WTC11 (cell line): ENCODE measurements around the gene ITK. TPM values are rescaled to one million over a fixed set of nuclear protein-coding genes. Genes with fewer than 3 reads are reported as not detected.
"Not testable (repeated sequence)": the region's sequence is repeated elsewhere in the genome, so short reads cannot be mapped to it uniquely, and the experiment has no call there.

Experiments used
- ATAC-seq: fragments of 200-7000 bp; cut with Tn5 transposase; 2 replicates; pipeline ENCODE4 v1.10.0; 2021; ENCODE audit warnings: mild to moderate bottlenecking, moderate library complexity
- CTCF ChIA-PET: fragments of 300-600 bp; sonication (Branson Sonifier 250); formaldehyde crosslinking; loops from one replicate; lab custom pipeline; 2021; ENCODE audit warnings: antibody characterized with exemption; lab: Charles Lee
- POLR2A ChIA-PET: fragments of 350-600 bp; sonication (Branson Sonifier 250); formaldehyde crosslinking; loops from one replicate; lab custom pipeline; 2021; ENCODE audit warnings: antibody characterized with exemption; lab: Charles Lee
- DNase-seq: peaks from one replicate; pipeline ENCODE4 v3.0.0; 2021; ENCODE audit warnings: low spot score
- H3K27ac Mint-ChIP-seq: 2 replicates; pipeline ENCODE4 v1.8.0; 2021; ENCODE audit warnings: mixed read lengths
- H3K27me3 Mint-ChIP-seq: 2 replicates; pipeline ENCODE4 v1.8.0; 2021; ENCODE audit warnings: low read depth, mild to moderate bottlenecking, moderate library complexity, mixed read lengths
- H3K36me3 Mint-ChIP-seq: 2 replicates; pipeline ENCODE4 v1.8.0; 2021; ENCODE audit warnings: mixed read lengths
- H3K4me1 Mint-ChIP-seq: 2 replicates; pipeline ENCODE4 v1.8.0; 2022; ENCODE audit warnings: mixed read lengths
- H3K4me3 Mint-ChIP-seq: 2 replicates; pipeline ENCODE4 v1.8.0; 2021; ENCODE audit warnings: mild to moderate bottlenecking, moderate library complexity, mixed read lengths
- H3K9me3 Mint-ChIP-seq: 2 replicates; pipeline ENCODE4 v1.8.0; 2021; ENCODE audit warnings: mixed read lengths
- CBFB ChIP-seq: sonication (generic); formaldehyde crosslinking; IDR thresholded peaks from 2 replicates; pipeline ENCODE4 v1.8.1; 2022; ENCODE audit warnings: mild to moderate bottlenecking, low read depth, missing genetic modification reagents
- ELF4 ChIP-seq: sonication (generic); formaldehyde crosslinking; IDR thresholded peaks from 2 replicates; pipeline ENCODE4 v1.8.1; 2022; ENCODE audit warnings: low read depth, mild to moderate bottlenecking, moderate library complexity, missing genetic modification reagents
- FOXP1 ChIP-seq: sonication (generic); formaldehyde crosslinking; IDR thresholded peaks from 2 replicates; pipeline ENCODE4 v1.8.0; 2022; ENCODE audit warnings: missing genetic modification reagents, mild to moderate bottlenecking, moderate library complexity, borderline replicate concordance
- GTF2I ChIP-seq: fragments of 250-450 bp; sonication (Bioruptor Pico); conservative IDR thresholded peaks from 2 replicates; pipeline ENCODE4 v1.4.0; 2021; ENCODE audit warnings: mild to moderate bottlenecking
- IRF2 ChIP-seq: sonication (generic); formaldehyde crosslinking; IDR thresholded peaks from 2 replicates; pipeline ENCODE4 v1.8.0; 2022; ENCODE audit warnings: low read depth, missing genetic modification reagents, borderline replicate concordance
- MYBL2 ChIP-seq: sonication (generic); formaldehyde crosslinking; IDR thresholded peaks from 2 replicates; pipeline ENCODE4 v1.8.1; 2023; ENCODE audit warnings: mild to moderate bottlenecking, moderate library complexity, missing genetic modification reagents
- RORB ChIP-seq: fragments of 250-450 bp; sonication (Bioruptor Pico); IDR thresholded peaks from 2 replicates; pipeline ENCODE4 v1.9.0; 2021; ENCODE audit warnings: mild to moderate bottlenecking
- SMAD4 ChIP-seq: sonication (generic); formaldehyde crosslinking; IDR thresholded peaks from 2 replicates; pipeline ENCODE4 v1.8.0; 2022; ENCODE audit warnings: mild to moderate bottlenecking, missing genetic modification reagents
- TCF7 ChIP-seq: sonication (generic); formaldehyde crosslinking; IDR thresholded peaks from 2 replicates; pipeline ENCODE4 v1.8.0; 2022; ENCODE audit warnings: mild to moderate bottlenecking, low read depth, missing genetic modification reagents, moderate library complexity
- USF2 ChIP-seq: sonication (generic); formaldehyde crosslinking; IDR thresholded peaks from 2 replicates; pipeline ENCODE4 v1.8.1; 2023; ENCODE audit warnings: mild to moderate bottlenecking, missing genetic modification reagents, moderate library complexity
- ZBTB43 ChIP-seq: sonication (generic); formaldehyde crosslinking; IDR thresholded peaks from 2 replicates; pipeline ENCODE4 v1.8.1; 2023; ENCODE audit warnings: mild to moderate bottlenecking, missing genetic modification reagents
- ZNF219 ChIP-seq: sonication (generic); formaldehyde crosslinking; IDR thresholded peaks from 2 replicates; pipeline ENCODE4 v1.8.0; 2023; ENCODE audit warnings: missing genetic modification reagents, mild to moderate bottlenecking, borderline replicate concordance
- ZNF263 ChIP-seq: sonication (generic); formaldehyde crosslinking; IDR thresholded peaks from 2 replicates; pipeline ENCODE4 v1.8.1; 2022; ENCODE audit warnings: low read depth, mild to moderate bottlenecking, moderate library complexity, missing genetic modification reagents
- ZNF317 ChIP-seq: sonication (generic); formaldehyde crosslinking; IDR thresholded peaks from 2 replicates; pipeline ENCODE4 v1.8.1; 2023; ENCODE audit warnings: low read depth, mild to moderate bottlenecking, moderate library complexity, missing genetic modification reagents, borderline replicate concordance
- total RNA-seq: library from RNA; stranded (reverse); gene quantifications from 3 replicates; pipeline ENCODE4 v1.2.3, GENCODE V29; 2021
- TF ChIP-seq, protein P1 (sequence below): sonication (generic); formaldehyde crosslinking; IDR thresholded peaks from 2 replicates; pipeline ENCODE4 v1.8.0; 2023; ENCODE audit warnings: mild to moderate bottlenecking, missing genetic modification reagents
- TF ChIP-seq, protein P2 (sequence below): sonication (generic); formaldehyde crosslinking; IDR thresholded peaks from 2 replicates; pipeline ENCODE4 v1.8.1; 2022; ENCODE audit warnings: mild to moderate bottlenecking, missing genetic modification reagents, moderate library complexity, borderline replicate concordance
- TF ChIP-seq, protein P3 (sequence below): fragments of 250-450 bp; sonication (Bioruptor Pico); IDR thresholded peaks from 2 replicates; pipeline ENCODE4 v2.1.2; 2022; ENCODE audit warnings: mild to moderate bottlenecking, moderate library complexity
- TF ChIP-seq, protein P4 (sequence below): fragments of 200-600 bp; IDR thresholded peaks from 2 replicates; pipeline ENCODE4 v1.8.0; 2022; ENCODE audit warnings: antibody characterized with exemption

Gene ITK
- total RNA-seq, 1 experiment from 2014 or later: 0.52 TPM

- no peak for DNase-seq
- Mint-ChIP-seq H3K4me3 (no peak overlapping the region), H3K27ac (no peak overlapping the region), H3K36me3 (no peaks in the 10 kb centered on the region), H3K4me1 (peaks cover 9% of the 10 kb centered on the region), H3K27me3 (no peaks in the 10 kb centered on the region), H3K9me3 (peaks cover 3% of the 10 kb centered on the region)
- ATAC-seq: no peak
- ChIA-PET POLR2A (no interaction called here), CTCF (no interaction called here)
- TF ChIP-seq TCF7 (CRISPR knock-in tag) (no peak), RORB (CRISPR knock-in tag) (no peak), ZNF263 (no peak), FOXP1 (no peak), SMAD4 (no peak), GTF2I (CRISPR knock-in tag) (no peak), MYBL2 (no peak)
- TF ChIP-seq, protein P1, sequence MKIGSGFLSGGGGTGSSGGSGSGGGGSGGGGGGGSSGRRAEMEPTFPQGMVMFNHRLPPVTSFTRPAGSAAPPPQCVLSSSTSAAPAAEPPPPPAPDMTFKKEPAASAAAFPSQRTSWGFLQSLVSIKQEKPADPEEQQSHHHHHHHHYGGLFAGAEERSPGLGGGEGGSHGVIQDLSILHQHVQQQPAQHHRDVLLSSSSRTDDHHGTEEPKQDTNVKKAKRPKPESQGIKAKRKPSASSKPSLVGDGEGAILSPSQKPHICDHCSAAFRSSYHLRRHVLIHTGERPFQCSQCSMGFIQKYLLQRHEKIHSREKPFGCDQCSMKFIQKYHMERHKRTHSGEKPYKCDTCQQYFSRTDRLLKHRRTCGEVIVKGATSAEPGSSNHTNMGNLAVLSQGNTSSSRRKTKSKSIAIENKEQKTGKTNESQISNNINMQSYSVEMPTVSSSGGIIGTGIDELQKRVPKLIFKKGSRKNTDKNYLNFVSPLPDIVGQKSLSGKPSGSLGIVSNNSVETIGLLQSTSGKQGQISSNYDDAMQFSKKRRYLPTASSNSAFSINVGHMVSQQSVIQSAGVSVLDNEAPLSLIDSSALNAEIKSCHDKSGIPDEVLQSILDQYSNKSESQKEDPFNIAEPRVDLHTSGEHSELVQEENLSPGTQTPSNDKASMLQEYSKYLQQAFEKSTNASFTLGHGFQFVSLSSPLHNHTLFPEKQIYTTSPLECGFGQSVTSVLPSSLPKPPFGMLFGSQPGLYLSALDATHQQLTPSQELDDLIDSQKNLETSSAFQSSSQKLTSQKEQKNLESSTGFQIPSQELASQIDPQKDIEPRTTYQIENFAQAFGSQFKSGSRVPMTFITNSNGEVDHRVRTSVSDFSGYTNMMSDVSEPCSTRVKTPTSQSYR (CRISPR knock-in tag): no peak
- TF ChIP-seq, protein P2, sequence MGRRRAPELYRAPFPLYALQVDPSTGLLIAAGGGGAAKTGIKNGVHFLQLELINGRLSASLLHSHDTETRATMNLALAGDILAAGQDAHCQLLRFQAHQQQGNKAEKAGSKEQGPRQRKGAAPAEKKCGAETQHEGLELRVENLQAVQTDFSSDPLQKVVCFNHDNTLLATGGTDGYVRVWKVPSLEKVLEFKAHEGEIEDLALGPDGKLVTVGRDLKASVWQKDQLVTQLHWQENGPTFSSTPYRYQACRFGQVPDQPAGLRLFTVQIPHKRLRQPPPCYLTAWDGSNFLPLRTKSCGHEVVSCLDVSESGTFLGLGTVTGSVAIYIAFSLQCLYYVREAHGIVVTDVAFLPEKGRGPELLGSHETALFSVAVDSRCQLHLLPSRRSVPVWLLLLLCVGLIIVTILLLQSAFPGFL (CRISPR knock-in tag): no peak
- TF ChIP-seq, protein P3, sequence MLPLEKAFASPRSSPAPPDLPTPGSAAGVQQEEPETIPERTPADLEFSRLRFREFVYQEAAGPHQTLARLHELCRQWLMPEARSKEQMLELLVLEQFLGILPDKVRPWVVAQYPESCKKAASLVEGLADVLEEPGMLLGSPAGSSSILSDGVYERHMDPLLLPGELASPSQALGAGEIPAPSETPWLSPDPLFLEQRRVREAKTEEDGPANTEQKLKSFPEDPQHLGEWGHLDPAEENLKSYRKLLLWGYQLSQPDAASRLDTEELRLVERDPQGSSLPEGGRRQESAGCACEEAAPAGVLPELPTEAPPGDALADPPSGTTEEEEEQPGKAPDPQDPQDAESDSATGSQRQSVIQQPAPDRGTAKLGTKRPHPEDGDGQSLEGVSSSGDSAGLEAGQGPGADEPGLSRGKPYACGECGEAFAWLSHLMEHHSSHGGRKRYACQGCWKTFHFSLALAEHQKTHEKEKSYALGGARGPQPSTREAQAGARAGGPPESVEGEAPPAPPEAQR (CRISPR knock-in tag): no peak
- TF ChIP-seq, all 79 proteins: peak for 0
Measured at GRCh38 chr5:157241483-157241882, 60.8 kb downstream of the ITK start.

- DNase-seq, H3K36me3 Mint-ChIP-seq, H3K27me3 Mint-ChIP-seq, ATAC-seq, H3K4me3 Mint-ChIP-seq, H3K9me3 Mint-ChIP-seq, POLR2A ChIA-PET, H3K27ac Mint-ChIP-seq: not testable (repeated sequence)
- peaks cover 12% of the 10 kb centered on the region for H3K4me1 Mint-ChIP-seq
- CTCF ChIA-PET: interaction anchor here (1.8 kb wide), 1 partner anchor 59 kb away, joined by 5 read pairs; no protein-coding TSS in a partner anchor
Measured at GRCh38 chr5:157244704-157245103, 64.1 kb downstream of the ITK start.

DNA sequence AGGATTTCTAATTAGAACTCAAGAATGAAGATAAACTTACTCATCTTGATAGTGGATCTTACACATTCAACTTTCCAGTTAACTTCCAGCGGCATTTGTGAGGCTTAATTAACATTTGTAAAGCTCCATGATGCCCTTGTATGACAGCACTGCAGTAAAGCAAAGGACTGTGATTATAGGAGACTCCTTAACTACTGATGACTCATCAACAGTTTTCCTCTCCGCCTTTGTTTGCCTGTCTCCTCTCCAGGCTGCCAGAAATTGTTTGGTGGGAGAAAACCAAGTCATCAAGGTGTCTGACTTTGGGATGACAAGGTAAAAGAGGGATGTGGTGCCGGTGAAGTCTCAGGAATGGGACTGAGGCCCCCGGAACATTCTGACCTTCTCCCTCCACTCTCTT, 64.8 kb downstream of the ITK start:
- ChIA-PET CTCF (interaction anchor here (1.8 kb wide), 1 partner anchor 59 kb away, joined by 5 read pairs; no protein-coding TSS in a partner anchor), POLR2A (no interaction called here)
- DNase-seq: no peak
- Mint-ChIP-seq H3K36me3 (no peaks in the 10 kb centered on the region), H3K9me3 (peaks cover 4% of the 10 kb centered on the region), H3K27ac (peak overlapping the region; percentile 63; the same call in 1 of the 2 replicates), H3K4me3 (no peak overlapping the region)
- no peak for TF ChIP-seq USF2
- TF ChIP-seq, protein P4, sequence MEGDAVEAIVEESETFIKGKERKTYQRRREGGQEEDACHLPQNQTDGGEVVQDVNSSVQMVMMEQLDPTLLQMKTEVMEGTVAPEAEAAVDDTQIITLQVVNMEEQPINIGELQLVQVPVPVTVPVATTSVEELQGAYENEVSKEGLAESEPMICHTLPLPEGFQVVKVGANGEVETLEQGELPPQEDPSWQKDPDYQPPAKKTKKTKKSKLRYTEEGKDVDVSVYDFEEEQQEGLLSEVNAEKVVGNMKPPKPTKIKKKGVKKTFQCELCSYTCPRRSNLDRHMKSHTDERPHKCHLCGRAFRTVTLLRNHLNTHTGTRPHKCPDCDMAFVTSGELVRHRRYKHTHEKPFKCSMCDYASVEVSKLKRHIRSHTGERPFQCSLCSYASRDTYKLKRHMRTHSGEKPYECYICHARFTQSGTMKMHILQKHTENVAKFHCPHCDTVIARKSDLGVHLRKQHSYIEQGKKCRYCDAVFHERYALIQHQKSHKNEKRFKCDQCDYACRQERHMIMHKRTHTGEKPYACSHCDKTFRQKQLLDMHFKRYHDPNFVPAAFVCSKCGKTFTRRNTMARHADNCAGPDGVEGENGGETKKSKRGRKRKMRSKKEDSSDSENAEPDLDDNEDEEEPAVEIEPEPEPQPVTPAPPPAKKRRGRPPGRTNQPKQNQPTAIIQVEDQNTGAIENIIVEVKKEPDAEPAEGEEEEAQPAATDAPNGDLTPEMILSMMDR: no peak
- TF ChIP-seq CBFB (CRISPR knock-in tag): no peak
- no peak for TF ChIP-seq ZNF317 (CRISPR knock-in tag)
- no peak for TF ChIP-seq ELF4 (CRISPR knock-in tag)
- no peak for TF ChIP-seq ZBTB43 (CRISPR knock-in tag)
- no peak for TF ChIP-seq ZNF219 (CRISPR knock-in tag)
- no peak for TF ChIP-seq MYBL2
- no peak for TF ChIP-seq IRF2 (CRISPR knock-in tag)
- TF ChIP-seq, all 79 proteins: peak for 0
- H3K27me3 Mint-ChIP-seq: no peaks in the 10 kb centered on the region
- peaks cover 12% of the 10 kb centered on the region for H3K4me1 Mint-ChIP-seq
- peak; percentile 86 for ATAC-seq
